ENCODE results near the gene AJM1. TPM values are rescaled to one million over a fixed set of nuclear protein-coding genes. Genes with fewer than 3 reads are reported as not detected.

AJM1 gene
- polyA plus RNA-seq, 3 donors = 0.10 to 2.0 (median 0.18) TPM

DNA sequence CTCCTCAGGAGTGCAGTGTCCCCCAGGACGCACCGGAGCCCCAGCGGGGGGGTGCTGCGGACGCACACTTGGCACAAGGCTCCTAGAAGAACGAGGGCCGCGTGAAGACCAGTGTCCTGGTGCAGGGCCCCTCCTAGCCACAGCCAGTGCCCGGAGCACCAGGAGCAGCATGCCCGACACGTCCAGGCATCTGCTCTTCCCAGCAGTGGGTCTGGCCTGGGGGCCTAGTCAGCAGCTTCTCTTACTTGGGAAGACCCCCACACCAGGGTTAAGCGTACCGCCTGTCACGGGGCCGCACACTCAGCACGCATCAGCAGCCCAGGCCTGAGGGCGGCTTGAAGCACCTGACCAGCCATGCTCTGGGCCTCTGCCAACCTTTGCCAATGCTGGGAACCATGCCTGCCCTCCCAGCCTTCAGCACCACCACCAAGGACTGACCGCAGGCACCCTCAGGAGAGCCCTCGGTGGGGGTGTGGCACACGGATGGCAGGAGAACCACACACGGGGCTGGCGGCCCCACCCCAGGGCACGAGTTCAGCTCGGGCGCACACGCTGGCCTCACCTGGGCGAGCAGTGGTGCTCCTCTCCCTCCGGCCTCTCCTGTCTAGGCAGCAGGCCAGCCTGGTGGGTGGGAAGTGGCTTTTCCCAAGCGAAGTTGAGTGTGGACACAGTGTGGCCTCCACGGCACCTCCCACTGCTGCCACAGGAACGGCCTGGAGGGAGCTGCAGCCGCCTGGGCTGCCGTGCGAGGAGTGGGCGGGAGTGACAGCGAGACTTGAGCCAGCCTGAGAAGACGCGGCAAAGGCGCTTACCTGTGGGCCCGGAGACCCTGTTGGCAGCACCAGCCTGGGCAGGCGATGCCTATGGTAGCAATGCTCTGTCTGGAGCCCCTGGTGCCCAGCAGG lies 12.0 kb upstream of the AJM1 start:
- H3K9me3 Mint-ChIP-seq = no peaks in the 10 kb centered on the region
- no peak overlapping the region for H3K4me3 ChIP-seq (replicated peaks in 1 of 3; ENCODE audit: low read depth in 2 of 3, low read length in 3 of 3)
- no peaks in the 10 kb centered on the region for H3K79me2 ChIP-seq (ENCODE audit: insufficient read depth, low read length)
- TF ChIP-seq, protein P1, sequence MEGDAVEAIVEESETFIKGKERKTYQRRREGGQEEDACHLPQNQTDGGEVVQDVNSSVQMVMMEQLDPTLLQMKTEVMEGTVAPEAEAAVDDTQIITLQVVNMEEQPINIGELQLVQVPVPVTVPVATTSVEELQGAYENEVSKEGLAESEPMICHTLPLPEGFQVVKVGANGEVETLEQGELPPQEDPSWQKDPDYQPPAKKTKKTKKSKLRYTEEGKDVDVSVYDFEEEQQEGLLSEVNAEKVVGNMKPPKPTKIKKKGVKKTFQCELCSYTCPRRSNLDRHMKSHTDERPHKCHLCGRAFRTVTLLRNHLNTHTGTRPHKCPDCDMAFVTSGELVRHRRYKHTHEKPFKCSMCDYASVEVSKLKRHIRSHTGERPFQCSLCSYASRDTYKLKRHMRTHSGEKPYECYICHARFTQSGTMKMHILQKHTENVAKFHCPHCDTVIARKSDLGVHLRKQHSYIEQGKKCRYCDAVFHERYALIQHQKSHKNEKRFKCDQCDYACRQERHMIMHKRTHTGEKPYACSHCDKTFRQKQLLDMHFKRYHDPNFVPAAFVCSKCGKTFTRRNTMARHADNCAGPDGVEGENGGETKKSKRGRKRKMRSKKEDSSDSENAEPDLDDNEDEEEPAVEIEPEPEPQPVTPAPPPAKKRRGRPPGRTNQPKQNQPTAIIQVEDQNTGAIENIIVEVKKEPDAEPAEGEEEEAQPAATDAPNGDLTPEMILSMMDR (IDR thresholded peaks at IDR 0.05) = no peak
- intact Hi-C loops (cut with micrococcal nuclease) = no loop called here
- H3K36me3 ChIP-seq (replicated peaks in 1 of 2; ENCODE audit: control insufficient read depth in 1 of 2, insufficient read depth in 2 of 2, low read length in 2 of 2) = peaks cover 70 to 85% of the 10 kb centered on the region in 2 donors
- no peaks in the 10 kb centered on the region for H3K4me1 ChIP-seq (ENCODE audit: control insufficient read depth in 1 of 2, insufficient read depth in 2 of 2, low read length in 2 of 2)
- no peak overlapping the region for H3K4me2 ChIP-seq (replicated peaks; ENCODE audit: extremely low read depth, low read length, poor library complexity, severe bottlenecking)
- H3K27me3 ChIP-seq (ENCODE audit: control insufficient read depth in 2 of 2, insufficient read depth in 2 of 2, low read length in 2 of 2) = no peaks in the 10 kb centered on the region
- WGBS (ENCODE audit: insufficient coverage) = 95% methylated on average over 41 of the region's 41 CpGs
- H3K27me3 Mint-ChIP-seq (ENCODE audit: low read depth in 3 of 3) = peaks cover 0 to 2% (median 0%) of the 10 kb centered on the region in 3 donors
- no peaks in the 10 kb centered on the region for H3K4me1 Mint-ChIP-seq
- no peaks in the 10 kb centered on the region for H3K9me3 ChIP-seq (replicated peaks in 1 of 2; ENCODE audit: control insufficient read depth in 1 of 2, insufficient read depth in 1 of 2, low read length in 2 of 2)
- no peak overlapping the region for H3K9ac ChIP-seq (ENCODE audit: insufficient read depth, low read length, poor library complexity, severe bottlenecking)
- H3K4me3 Mint-ChIP-seq = no peak overlapping the region
- peaks cover 50 to 83% of the 10 kb centered on the region in 2 donors for H3K36me3 Mint-ChIP-seq
- H2AFZ ChIP-seq (ENCODE audit: insufficient read depth, low read depth, low read length, poor library complexity, severe bottlenecking) = no peak overlapping the region
- no peak overlapping the region for H3K27ac ChIP-seq (ENCODE audit: low read depth in 1 of 2, low read length in 2 of 2)
- no peak for DNase-seq
- H4K20me1 ChIP-seq (ENCODE audit: insufficient read depth, low read length) = no peaks in the 10 kb centered on the region
- H3K27ac Mint-ChIP-seq = no peak overlapping the region

DNA sequence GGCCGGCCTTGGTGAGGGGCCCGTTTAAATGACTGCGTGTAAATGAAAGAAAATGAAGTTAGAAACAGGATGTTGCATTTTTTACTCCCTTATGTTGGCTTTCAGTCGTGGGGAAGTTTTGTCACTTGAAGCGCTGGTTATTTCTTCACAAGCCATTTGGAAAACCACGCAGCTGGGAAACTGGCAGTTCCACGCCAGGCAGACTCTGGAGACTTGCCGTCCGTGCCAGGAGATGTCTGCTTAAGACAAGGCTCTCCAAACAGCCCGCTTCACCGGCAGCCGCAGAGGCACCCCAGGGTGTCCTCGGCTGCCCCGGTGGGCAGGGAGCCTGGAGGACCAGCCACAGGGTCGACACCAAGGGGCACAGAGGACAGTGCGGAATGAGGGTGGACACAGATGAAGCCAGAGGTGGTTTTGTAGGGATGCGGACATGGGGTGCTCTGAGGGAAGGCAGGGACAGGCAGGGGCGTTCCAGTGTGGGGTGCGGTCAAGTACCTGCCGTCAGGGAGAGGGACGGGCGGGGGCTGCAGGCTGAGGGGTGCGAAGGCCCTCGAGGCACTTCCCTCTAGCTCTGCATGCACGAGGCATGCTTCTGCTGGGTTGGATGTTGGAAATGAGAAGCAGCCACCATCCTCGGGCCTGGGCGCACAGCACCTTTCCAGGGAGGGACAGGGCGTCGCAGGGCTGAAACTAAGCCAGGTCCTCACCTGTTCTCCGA lies 11.1 kb upstream of the AJM1 start:
- no peaks in the 10 kb centered on the region for H3K9me3 ChIP-seq (replicated peaks in 1 of 2; ENCODE audit: control insufficient read depth in 1 of 2, insufficient read depth in 1 of 2, low read length in 2 of 2)
- Mint-ChIP-seq H3K27me3 (ENCODE audit: low read depth in 3 of 3) (peaks cover 0 to 2% (median 0%) of the 10 kb centered on the region in 3 donors), H3K27ac (no peak overlapping the region), H3K36me3 (peaks cover 43 to 83% of the 10 kb centered on the region in 2 donors), H3K4me3 (no peak overlapping the region), H3K9me3 (no peaks in the 10 kb centered on the region), H3K4me1 (no peaks in the 10 kb centered on the region)
- no peak overlapping the region for H2AFZ ChIP-seq (ENCODE audit: insufficient read depth, low read depth, low read length, poor library complexity, severe bottlenecking)
- H3K9ac ChIP-seq (ENCODE audit: insufficient read depth, low read length, poor library complexity, severe bottlenecking) = no peak overlapping the region
- no peak overlapping the region for H3K4me2 ChIP-seq (replicated peaks; ENCODE audit: extremely low read depth, low read length, poor library complexity, severe bottlenecking)
- no peaks in the 10 kb centered on the region for H3K79me2 ChIP-seq (ENCODE audit: insufficient read depth, low read length)
- no peak overlapping the region for H3K4me3 ChIP-seq (replicated peaks in 1 of 3; ENCODE audit: low read depth in 2 of 3, low read length in 3 of 3)
- peaks cover 68 to 85% of the 10 kb centered on the region in 2 donors for H3K36me3 ChIP-seq (replicated peaks in 1 of 2; ENCODE audit: control insufficient read depth in 1 of 2, insufficient read depth in 2 of 2, low read length in 2 of 2)
- 85% methylated on average over 29 of the region's 30 CpGs for WGBS (ENCODE audit: insufficient coverage)
- H3K4me1 ChIP-seq (ENCODE audit: control insufficient read depth in 1 of 2, insufficient read depth in 2 of 2, low read length in 2 of 2) = no peaks in the 10 kb centered on the region
- DNase-seq = no peak
- H3K27ac ChIP-seq (ENCODE audit: low read depth in 1 of 2, low read length in 2 of 2) = no peak overlapping the region
- H3K27me3 ChIP-seq (ENCODE audit: control insufficient read depth in 2 of 2, insufficient read depth in 2 of 2, low read length in 2 of 2) = no peaks in the 10 kb centered on the region
- TF ChIP-seq, protein P1 (IDR thresholded peaks at IDR 0.05) = no peak
- no peaks in the 10 kb centered on the region for H4K20me1 ChIP-seq (ENCODE audit: insufficient read depth, low read length)
- intact Hi-C loops (cut with micrococcal nuclease) = no loop called here
